Posterior vena cava (tissue), 2 donors: Measurements from ENCODE around the gene CCDC40. TPM values are rescaled to one million over a fixed set of nuclear protein-coding genes. Genes with fewer than 3 reads are reported as not detected.

Source experiments
- DNase-seq: peaks from one replicate; pipeline ENCODE4 v3.0.0-alpha.2; 2020; ENCODE audit warnings: low spot score
- intact Hi-C, 2 donors: fragments of 100-400 bp; cut with DNase I; formaldehyde crosslinking; loops; one replicate each; pipeline versions ENCODE4 v1.14.1 to v1.14.2; 2022 to 2023
- total RNA-seq, 2 donors: library from RNA; stranded (reverse); fragmentation: NEBNext Ultra II Directional; extraction: Animal tissue kit (Norgen Biotek cat#: 25700); gene quantifications; one replicate each; pipeline ENCODE4 v1.2.1, GENCODE V29; 2021
- donor health status: DM: yes; HTN: yes; CAD: no.
- donor health status: DM: yes; HTN: yes; CAD: no.

CCDC40 gene
- total RNA-seq, 2 donors from 2014 or later = 6.2 to 10.4 TPM

GRCh38 chr17:80063830-80064585 lies 27.6 kb downstream of the CCDC40 start:
- peak; percentile 91 for DNase-seq
- intact Hi-C loops = no loop called here

- peak; percentile 79 for DNase-seq
- intact Hi-C loops = no loop called here
Observed at GRCh38 chr17:80064696-80065095, 28.3 kb downstream of the CCDC40 start.

- DNase-seq = peak; percentile 78
- intact Hi-C loops = no loop called here
Observed at GRCh38 chr17:80065478-80066170, 29.2 kb downstream of the CCDC40 start.

GRCh38 chr17:80067393-80067986 lies 31.0 kb downstream of the CCDC40 start:
- no peak for DNase-seq
- intact Hi-C loops = no loop called here

GRCh38 chr17:80068301-80069222 lies 32.1 kb downstream of the CCDC40 start:
- intact Hi-C loops = no loop called here
- DNase-seq = peak; percentile 92

GRCh38 chr17:80070375-80071115 lies 34.1 kb downstream of the CCDC40 start:
- intact Hi-C loops = no loop called here
- DNase-seq = no peak

- intact Hi-C loops = no loop called here
- DNase-seq = peak; percentile 93
Observed at GRCh38 chr17:80071116-80071841, 34.8 kb downstream of the CCDC40 start.

- DNase-seq = no peak
- intact Hi-C loops = no loop called here
Observed at GRCh38 chr17:80072410-80072809, 36.0 kb downstream of the CCDC40 start.

- intact Hi-C loops = no loop called here
- DNase-seq = no peak
Observed at GRCh38 chr17:80080081-80080480, 43.6 kb downstream of the CCDC40 start.

GRCh38 chr17:80081596-80081995 lies 45.2 kb downstream of the CCDC40 start:
- intact Hi-C loops = no loop called here
- no peak for DNase-seq

GRCh38 chr17:80082403-80083135 lies 46.1 kb downstream of the CCDC40 start:
- intact Hi-C loops = no loop called here
- peak; percentile 83 for DNase-seq

- intact Hi-C loops = no loop called here
- no peak for DNase-seq
Observed at GRCh38 chr17:80083136-80083661, 46.8 kb downstream of the CCDC40 start.

GRCh38 chr17:80084773-80085172 lies 48.3 kb downstream of the CCDC40 start:
- no peak for DNase-seq
- intact Hi-C loops = no loop called here

- intact Hi-C loops = no loop called here
- no peak for DNase-seq
Observed at GRCh38 chr17:80086081-80086480, 49.6 kb downstream of the CCDC40 start.

GRCh38 chr17:80086616-80087015 lies 50.2 kb downstream of the CCDC40 start:
- DNase-seq = no peak
- intact Hi-C loops = no loop called here

- DNase-seq = no peak
- intact Hi-C loops = no loop called here
Observed at GRCh38 chr17:80087346-80088265, 51.2 kb downstream of the CCDC40 start.
